ENCODE measurements around the gene CHAT. TPM values are rescaled to one million over a fixed set of nuclear protein-coding genes. Genes with fewer than 3 reads are reported as not detected.

Gene CHAT
- total RNA-seq, 1 donor, result not detected

- no peak overlapping the region for H3K4me2 ChIP-seq (ENCODE audit: insufficient read depth, low read length)
- no peaks in the 10 kb centered on the region for H3K79me2 ChIP-seq (ENCODE audit: insufficient read depth, low read length)
- H3K36me3 ChIP-seq (ENCODE audit: insufficient read depth, low read length), result no peaks in the 10 kb centered on the region
- no peak overlapping the region for H3K27ac ChIP-seq (ENCODE audit: low read depth, low read length)
- peaks cover 11% of the 10 kb centered on the region for H3K4me1 ChIP-seq (ENCODE audit: insufficient read depth, low read length)
- H4K20me1 ChIP-seq (ENCODE audit: insufficient read depth, low read length), result no peaks in the 10 kb centered on the region
- H3K4me3 ChIP-seq (ENCODE audit: insufficient read depth, low read length), result no peak overlapping the region
- no peak for TF ChIP-seq CTCF (IDR thresholded peaks at IDR 0.05; ENCODE audit: extremely low read depth, low read depth, low read length)
- peak; percentile 69 for DNase-seq (ENCODE audit: insufficient read length, low spot score, missing footprints)
- H2AFZ ChIP-seq (ENCODE audit: low read length), result no peak overlapping the region
- no peaks in the 10 kb centered on the region for H3K9me3 ChIP-seq (ENCODE audit: low read depth, low read length)
- H3K27me3 ChIP-seq (ENCODE audit: insufficient read depth, low read length), result peaks cover 18% of the 10 kb centered on the region
These were observed 14.3 kb upstream of the CHAT start for GRCh38 chr10:49599546-49599945.

GRCh38 chr10:49600046-49600445, 13.8 kb upstream of the CHAT start:
- TF ChIP-seq CTCF (IDR thresholded peaks at IDR 0.05; ENCODE audit: extremely low read depth, low read depth, low read length), result no peak
- no peak for DNase-seq (ENCODE audit: insufficient read length, low spot score, missing footprints)
- peaks cover 18% of the 10 kb centered on the region for H3K27me3 ChIP-seq (ENCODE audit: insufficient read depth, low read length)
- no peak overlapping the region for H3K27ac ChIP-seq (ENCODE audit: low read depth, low read length)
- no peaks in the 10 kb centered on the region for H3K9me3 ChIP-seq (ENCODE audit: low read depth, low read length)
- H3K79me2 ChIP-seq (ENCODE audit: insufficient read depth, low read length), result no peaks in the 10 kb centered on the region
- no peak overlapping the region for H3K4me2 ChIP-seq (ENCODE audit: insufficient read depth, low read length)
- H3K4me3 ChIP-seq (ENCODE audit: insufficient read depth, low read length), result no peak overlapping the region
- no peaks in the 10 kb centered on the region for H4K20me1 ChIP-seq (ENCODE audit: insufficient read depth, low read length)
- no peaks in the 10 kb centered on the region for H3K36me3 ChIP-seq (ENCODE audit: insufficient read depth, low read length)
- no peak overlapping the region for H2AFZ ChIP-seq (ENCODE audit: low read length)
- peaks cover 8% of the 10 kb centered on the region for H3K4me1 ChIP-seq (ENCODE audit: insufficient read depth, low read length)

- H3K36me3 ChIP-seq (ENCODE audit: insufficient read depth, low read length), result no peaks in the 10 kb centered on the region
- H3K79me2 ChIP-seq (ENCODE audit: insufficient read depth, low read length), result no peaks in the 10 kb centered on the region
- H2AFZ ChIP-seq (ENCODE audit: low read length), result no peak overlapping the region
- H3K4me2 ChIP-seq (ENCODE audit: insufficient read depth, low read length), result no peak overlapping the region
- H3K4me1 ChIP-seq (ENCODE audit: insufficient read depth, low read length), result peaks cover 8% of the 10 kb centered on the region
- H3K4me3 ChIP-seq (ENCODE audit: insufficient read depth, low read length), result no peak overlapping the region
- TF ChIP-seq CTCF (IDR thresholded peaks at IDR 0.05; ENCODE audit: extremely low read depth, low read depth, low read length), result no peak
- no peak overlapping the region for H3K27ac ChIP-seq (ENCODE audit: low read depth, low read length)
- H4K20me1 ChIP-seq (ENCODE audit: insufficient read depth, low read length), result no peaks in the 10 kb centered on the region
- H3K9me3 ChIP-seq (ENCODE audit: low read depth, low read length), result no peaks in the 10 kb centered on the region
- DNase-seq (ENCODE audit: insufficient read length, low spot score, missing footprints), result peak; percentile 72
- peaks cover 18% of the 10 kb centered on the region for H3K27me3 ChIP-seq (ENCODE audit: insufficient read depth, low read length)
These were observed 12.9 kb upstream of the CHAT start for GRCh38 chr10:49600781-49601400.

GRCh38 chr10:49601857-49602256, 12.0 kb upstream of the CHAT start:
- no peaks in the 10 kb centered on the region for H3K9me3 ChIP-seq (ENCODE audit: low read depth, low read length)
- no peak for TF ChIP-seq CTCF (IDR thresholded peaks at IDR 0.05; ENCODE audit: extremely low read depth, low read depth, low read length)

More at GRCh38 chr10:49601857-49602256, 12.0 kb upstream of the CHAT start:
- no peaks in the 10 kb centered on the region for H4K20me1 ChIP-seq (ENCODE audit: insufficient read depth, low read length)
- no peak overlapping the region for H2AFZ ChIP-seq (ENCODE audit: low read length)
- no peaks in the 10 kb centered on the region for H3K79me2 ChIP-seq (ENCODE audit: insufficient read depth, low read length)
- no peak overlapping the region for H3K27ac ChIP-seq (ENCODE audit: low read depth, low read length)
- no peaks in the 10 kb centered on the region for H3K36me3 ChIP-seq (ENCODE audit: insufficient read depth, low read length)
- peaks cover 18% of the 10 kb centered on the region for H3K27me3 ChIP-seq (ENCODE audit: insufficient read depth, low read length)
- H3K4me3 ChIP-seq (ENCODE audit: insufficient read depth, low read length), result no peak overlapping the region
- H3K4me2 ChIP-seq (ENCODE audit: insufficient read depth, low read length), result no peak overlapping the region
- DNase-seq (ENCODE audit: insufficient read length, low spot score, missing footprints), result peak; percentile 86
- H3K4me1 ChIP-seq (ENCODE audit: insufficient read depth, low read length), result peaks cover 8% of the 10 kb centered on the region
